ENCODE data around the gene ZRANB2. TPM values are rescaled to one million over a fixed set of nuclear protein-coding genes. Genes with fewer than 3 reads are reported as not detected.

ZRANB2 gene
- total RNA-seq, 1 donor from 2014 or later: 112 TPM

GRCh38 chr1:71043065-71043464 lies 37.8 kb downstream of the ZRANB2 start:
- DNase-seq (ENCODE audit: extremely low spot score, unreplicated experiment): no peak
- Mint-ChIP-seq H3K36me3 (no peaks in the 10 kb centered on the region), H3K27ac (no peak overlapping the region), H3K4me1 (ENCODE audit: unreplicated experiment) (no peaks in the 10 kb centered on the region), H3K4me3 (no peak overlapping the region), H3K9me3 (no peaks in the 10 kb centered on the region), H3K27me3 (peaks cover 57% of the 10 kb centered on the region)
- TF ChIP-seq, protein P1, sequence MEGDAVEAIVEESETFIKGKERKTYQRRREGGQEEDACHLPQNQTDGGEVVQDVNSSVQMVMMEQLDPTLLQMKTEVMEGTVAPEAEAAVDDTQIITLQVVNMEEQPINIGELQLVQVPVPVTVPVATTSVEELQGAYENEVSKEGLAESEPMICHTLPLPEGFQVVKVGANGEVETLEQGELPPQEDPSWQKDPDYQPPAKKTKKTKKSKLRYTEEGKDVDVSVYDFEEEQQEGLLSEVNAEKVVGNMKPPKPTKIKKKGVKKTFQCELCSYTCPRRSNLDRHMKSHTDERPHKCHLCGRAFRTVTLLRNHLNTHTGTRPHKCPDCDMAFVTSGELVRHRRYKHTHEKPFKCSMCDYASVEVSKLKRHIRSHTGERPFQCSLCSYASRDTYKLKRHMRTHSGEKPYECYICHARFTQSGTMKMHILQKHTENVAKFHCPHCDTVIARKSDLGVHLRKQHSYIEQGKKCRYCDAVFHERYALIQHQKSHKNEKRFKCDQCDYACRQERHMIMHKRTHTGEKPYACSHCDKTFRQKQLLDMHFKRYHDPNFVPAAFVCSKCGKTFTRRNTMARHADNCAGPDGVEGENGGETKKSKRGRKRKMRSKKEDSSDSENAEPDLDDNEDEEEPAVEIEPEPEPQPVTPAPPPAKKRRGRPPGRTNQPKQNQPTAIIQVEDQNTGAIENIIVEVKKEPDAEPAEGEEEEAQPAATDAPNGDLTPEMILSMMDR (conservative IDR thresholded peaks at IDR 0.05): no peak

DNA sequence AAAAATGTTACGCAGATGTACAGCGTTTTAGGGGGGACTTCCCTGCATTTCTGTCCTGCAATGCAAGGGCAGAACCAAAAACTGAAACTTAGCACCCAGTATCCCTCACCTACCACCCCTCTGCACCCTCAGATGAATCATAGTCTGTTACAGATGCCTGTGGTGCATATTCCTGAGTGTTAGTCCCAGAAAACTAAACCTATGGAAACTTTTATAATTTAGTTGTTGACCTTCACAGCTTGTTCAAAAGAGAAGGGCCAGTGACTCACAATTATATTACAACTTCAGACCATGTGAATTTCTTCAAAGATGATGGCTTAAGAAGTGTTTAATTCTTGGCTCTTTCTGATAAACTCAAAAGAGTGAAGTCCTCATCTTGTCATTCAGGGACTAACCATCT lies 39.0 kb downstream of the ZRANB2 start:
- Mint-ChIP-seq H3K27ac (no peak overlapping the region), H3K9me3 (no peaks in the 10 kb centered on the region), H3K27me3 (peaks cover 46% of the 10 kb centered on the region), H3K4me1 (ENCODE audit: unreplicated experiment) (no peaks in the 10 kb centered on the region), H3K36me3 (no peaks in the 10 kb centered on the region), H3K4me3 (no peak overlapping the region)
- TF ChIP-seq, protein P1 (conservative IDR thresholded peaks at IDR 0.05): no peak
- no peak for DNase-seq (ENCODE audit: extremely low spot score, unreplicated experiment)

- DNase-seq (ENCODE audit: extremely low spot score, unreplicated experiment): no peak
- Mint-ChIP-seq H3K27ac (no peak overlapping the region), H3K4me3 (no peak overlapping the region), H3K36me3 (no peaks in the 10 kb centered on the region), H3K27me3 (peaks cover 34% of the 10 kb centered on the region), H3K9me3 (no peaks in the 10 kb centered on the region), H3K4me1 (ENCODE audit: unreplicated experiment) (no peaks in the 10 kb centered on the region)
- TF ChIP-seq, protein P1 (conservative IDR thresholded peaks at IDR 0.05): no peak
Observed at GRCh38 chr1:71039661-71040262, 41.1 kb downstream of the ZRANB2 start.

GRCh38 chr1:71038942-71039341 lies 41.9 kb downstream of the ZRANB2 start:
- Mint-ChIP-seq H3K9me3 (no peaks in the 10 kb centered on the region), H3K27ac (no peak overlapping the region), H3K4me1 (ENCODE audit: unreplicated experiment) (no peaks in the 10 kb centered on the region), H3K27me3 (peaks cover 32% of the 10 kb centered on the region), H3K36me3 (no peaks in the 10 kb centered on the region), H3K4me3 (no peak overlapping the region)
- TF ChIP-seq, protein P1 (conservative IDR thresholded peaks at IDR 0.05): no peak
- no peak for DNase-seq (ENCODE audit: extremely low spot score, unreplicated experiment)

- H3K36me3 Mint-ChIP-seq: no peaks in the 10 kb centered on the region
- H3K4me1 Mint-ChIP-seq (ENCODE audit: unreplicated experiment): no peaks in the 10 kb centered on the region
- no peak for DNase-seq (ENCODE audit: extremely low spot score, unreplicated experiment)
- peaks cover 32% of the 10 kb centered on the region for H3K27me3 Mint-ChIP-seq
- no peaks in the 10 kb centered on the region for H3K9me3 Mint-ChIP-seq
- H3K27ac Mint-ChIP-seq: no peak overlapping the region
- TF ChIP-seq, protein P1 (conservative IDR thresholded peaks at IDR 0.05): no peak
- no peak overlapping the region for H3K4me3 Mint-ChIP-seq
Observed at GRCh38 chr1:71037829-71038620, 42.8 kb downstream of the ZRANB2 start.
